ENCODE data around the gene NCOA3. TPM values are rescaled to one million over a fixed set of nuclear protein-coding genes. Genes with fewer than 3 reads are reported as not detected.

NCOA3 gene
- total RNA-seq (2022) (61.4 and 68.6 TPM in 2 replicates), Bru-seq, nascent RNA (percentile 90 among the genes with signal in this experiment), BruChase-seq, experiment 1, labeled RNA remaining after a 6-hour chase (percentile 90 among the genes with signal in this experiment), BruChase-seq, experiment 2, labeled RNA remaining after a 2-hour chase (percentile 88 among the genes with signal in this experiment)
- long read RNA-seq, full-length matches to known transcripts = 5 of 66 reads
- long read RNA-seq, partial matches to known transcripts = 25 of 66 reads
- long read RNA-seq, other reads (novel, unspliced or antisense) = 36 of 66 reads

GRCh38 chr20:47501482-47502270, at the start of gene NCOA3:
Gene NCOA3, plus strand, starts transcription at chr20:47501887. Its CDS starts 120,361 bp downstream, at chr20:47622248.
- Mint-ChIP-seq H3K4me3 (ENCODE audit: unreplicated experiment) (peak within 1 kb of the TSS; percentile 94), H3K27me3 (ENCODE audit: insufficient read depth, unreplicated experiment) (no peaks in the 10 kb centered on the region), H3K27ac (ENCODE audit: low read depth, unreplicated experiment) (peak within 1 kb of the TSS; percentile 95), H3K36me3 (ENCODE audit: insufficient read depth, unreplicated experiment) (peaks cover 6% of the 10 kb centered on the region), H3K9me3 (ENCODE audit: unreplicated experiment) (no peaks in the 10 kb centered on the region), H3K4me1 (ENCODE audit: insufficient read depth, unreplicated experiment) (peaks cover 24% of the 10 kb centered on the region)
- no TSS peak for BruUV-seq (replicated peaks)
- DNase-seq (ENCODE audit: unreplicated experiment) = peak; percentile 95
- intact Hi-C loops (cut with micrococcal nuclease) = loop anchor here (1.0 to 5.0 kb wide), 6 partner anchors 39 to 305 kb away; no protein-coding TSS in a partner anchor
- ChIA-PET POLR2A (interaction anchor here (0.5 to 5.5 kb wide), 56 partner anchors 9 to 1921 kb away, joined by 3 to 192 read pairs (median 5); partner anchors contain the start of gene ZMYND8), CTCF (interaction anchor here (0.5 to 4.2 kb wide), 21 partner anchors 8 to 1617 kb away, joined by 3 to 18 read pairs (median 3); no protein-coding TSS in a partner anchor)
- TF ChIP-seq, protein P1, sequence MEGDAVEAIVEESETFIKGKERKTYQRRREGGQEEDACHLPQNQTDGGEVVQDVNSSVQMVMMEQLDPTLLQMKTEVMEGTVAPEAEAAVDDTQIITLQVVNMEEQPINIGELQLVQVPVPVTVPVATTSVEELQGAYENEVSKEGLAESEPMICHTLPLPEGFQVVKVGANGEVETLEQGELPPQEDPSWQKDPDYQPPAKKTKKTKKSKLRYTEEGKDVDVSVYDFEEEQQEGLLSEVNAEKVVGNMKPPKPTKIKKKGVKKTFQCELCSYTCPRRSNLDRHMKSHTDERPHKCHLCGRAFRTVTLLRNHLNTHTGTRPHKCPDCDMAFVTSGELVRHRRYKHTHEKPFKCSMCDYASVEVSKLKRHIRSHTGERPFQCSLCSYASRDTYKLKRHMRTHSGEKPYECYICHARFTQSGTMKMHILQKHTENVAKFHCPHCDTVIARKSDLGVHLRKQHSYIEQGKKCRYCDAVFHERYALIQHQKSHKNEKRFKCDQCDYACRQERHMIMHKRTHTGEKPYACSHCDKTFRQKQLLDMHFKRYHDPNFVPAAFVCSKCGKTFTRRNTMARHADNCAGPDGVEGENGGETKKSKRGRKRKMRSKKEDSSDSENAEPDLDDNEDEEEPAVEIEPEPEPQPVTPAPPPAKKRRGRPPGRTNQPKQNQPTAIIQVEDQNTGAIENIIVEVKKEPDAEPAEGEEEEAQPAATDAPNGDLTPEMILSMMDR (IDR thresholded peaks at IDR 0.05; ENCODE audit: unreplicated experiment) = peak; percentile 41

GRCh38 chr20:47452736-47453161, 48.9 kb upstream of the NCOA3 start:
- H3K4me1 Mint-ChIP-seq (ENCODE audit: insufficient read depth, unreplicated experiment) = peaks cover 27% of the 10 kb centered on the region
- peak overlapping the region; percentile 91 for H3K27ac Mint-ChIP-seq (ENCODE audit: low read depth, unreplicated experiment)
- intact Hi-C loops (cut with micrococcal nuclease) = loop anchor here (1.0 to 2.0 kb wide), 2 partner anchors 12 to 20 kb away; no protein-coding TSS in a partner anchor
- TF ChIP-seq, protein P1 (IDR thresholded peaks at IDR 0.05; ENCODE audit: unreplicated experiment) = no peak
- DNase-seq (ENCODE audit: unreplicated experiment) = no peak
- no peaks in the 10 kb centered on the region for H3K27me3 Mint-ChIP-seq (ENCODE audit: insufficient read depth, unreplicated experiment)
- peaks cover 9% of the 10 kb centered on the region for H3K36me3 Mint-ChIP-seq (ENCODE audit: insufficient read depth, unreplicated experiment)
- POLR2A ChIA-PET = interaction anchor here (0.8 to 8.2 kb wide), 18 partner anchors 8 to 327 kb away, joined by 3 to 276 read pairs (median 4); partner anchors contain the start of genes NCOA3 and ZMYND8
- no TSS peak for BruUV-seq (replicated peaks)
- CTCF ChIA-PET = interaction anchor here (0.7 to 2.4 kb wide), 8 partner anchors 9 to 1217 kb away, joined by 3 to 9 read pairs (median 4); partner anchors contain the start of gene NCOA3
- H3K4me3 Mint-ChIP-seq (ENCODE audit: unreplicated experiment) = peak overlapping the region; percentile 45
- H3K9me3 Mint-ChIP-seq (ENCODE audit: unreplicated experiment) = no peaks in the 10 kb centered on the region

DNA sequence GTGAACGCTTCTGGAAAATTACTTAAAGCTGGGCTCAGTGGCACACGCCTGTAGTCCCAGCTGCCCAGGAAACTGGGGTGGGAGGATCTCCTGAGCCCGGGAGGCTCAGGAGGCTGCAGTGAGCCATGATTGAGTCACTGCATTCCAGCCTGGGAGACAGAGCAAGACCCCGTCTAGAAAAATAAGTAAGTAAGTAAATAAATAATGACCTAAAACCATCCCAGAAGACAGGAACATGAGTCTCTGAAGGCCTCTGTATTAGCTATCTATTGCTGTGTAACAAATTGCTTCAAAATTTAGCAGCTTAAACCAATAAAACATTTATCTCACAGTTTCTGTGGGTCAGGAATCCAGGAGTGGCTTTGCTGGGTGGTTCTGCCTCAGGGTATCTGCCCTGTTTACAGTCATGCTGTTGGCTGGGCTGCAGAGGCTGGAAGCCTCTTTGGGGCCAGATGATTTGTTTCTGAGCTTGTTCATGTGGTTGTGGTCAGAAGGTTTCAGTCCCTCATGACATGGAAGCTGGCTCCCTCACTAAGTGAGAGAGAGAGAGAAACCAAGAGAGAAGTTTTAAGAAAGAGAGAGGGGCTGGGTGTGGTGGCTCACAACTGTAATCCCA, 48.4 kb upstream of the NCOA3 start:
- Mint-ChIP-seq H3K4me3 (ENCODE audit: unreplicated experiment) (peak overlapping the region; percentile 45), H3K27me3 (ENCODE audit: insufficient read depth, unreplicated experiment) (no peaks in the 10 kb centered on the region), H3K9me3 (ENCODE audit: unreplicated experiment) (no peaks in the 10 kb centered on the region), H3K36me3 (ENCODE audit: insufficient read depth, unreplicated experiment) (peaks cover 9% of the 10 kb centered on the region), H3K27ac (ENCODE audit: low read depth, unreplicated experiment) (peak overlapping the region; percentile 91), H3K4me1 (ENCODE audit: insufficient read depth, unreplicated experiment) (peaks cover 27% of the 10 kb centered on the region)
- TF ChIP-seq, protein P1 (IDR thresholded peaks at IDR 0.05; ENCODE audit: unreplicated experiment) = no peak
- intact Hi-C loops (cut with micrococcal nuclease) = loop anchor here (1.0 to 2.0 kb wide), 2 partner anchors 11 to 20 kb away; no protein-coding TSS in a partner anchor
- POLR2A ChIA-PET = interaction anchor here (0.8 to 8.2 kb wide), 20 partner anchors 8 to 328 kb away, joined by 3 to 276 read pairs (median 4); partner anchors contain the start of genes NCOA3 and ZMYND8
- BruUV-seq (replicated peaks) = no TSS peak
- peak; percentile 92 for DNase-seq (ENCODE audit: unreplicated experiment)
- CTCF ChIA-PET = interaction anchor here (0.5 to 2.4 kb wide), 11 partner anchors 8 to 1216 kb away, joined by 3 to 9 read pairs (median 3); partner anchors contain the start of gene NCOA3

Measured in MCF 10A (cell line).